Measurements from ENCODE around the gene SLC30A10. TPM values are rescaled to one million over a fixed set of nuclear protein-coding genes. Genes with fewer than 3 reads are reported as not detected.
"Not testable (repeated sequence)": the region's sequence is repeated elsewhere in the genome, so short reads cannot be mapped to it uniquely, and the experiment has no call there.

Gene SLC30A10
- total RNA-seq, 1 donor from 2014 or later = 0.25 TPM

GRCh38 chr1:219900201-219900600 is 28.2 kb downstream of the SLC30A10 start:
- Histone ChIP-seq H3K27me3 (no peaks in the 10 kb centered on the region), H3K27ac (no peak overlapping the region), H3K4me3 (no peak overlapping the region), H3K9me3 (no peaks in the 10 kb centered on the region), H3K4me1 (no peaks in the 10 kb centered on the region), H3K36me3 (no peaks in the 10 kb centered on the region)
- intact Hi-C loops (cut with DNase I) = no loop called here
- TF ChIP-seq CTCF (IDR thresholded peaks at IDR 0.05) = no peak
- no peak for TF ChIP-seq POLR2AphosphoS5 (IDR thresholded peaks at IDR 0.05; ENCODE audit: insufficient read depth in 1 of 2, low read depth in 1 of 2)
- TF ChIP-seq POLR2A (IDR thresholded peaks at IDR 0.05) = no peak
- DNase-seq (ENCODE audit: extremely low spot score in 2 of 2) = no peak

GRCh38 chr1:219898375-219898774 is 30.0 kb downstream of the SLC30A10 start:
- H3K4me3 ChIP-seq = no peak overlapping the region
- H3K9me3 ChIP-seq = no peaks in the 10 kb centered on the region
- H3K27ac ChIP-seq = no peak overlapping the region
- H3K27me3 ChIP-seq = no peaks in the 10 kb centered on the region
- intact Hi-C loops (cut with DNase I) = no loop called here
- TF ChIP-seq CTCF (IDR thresholded peaks at IDR 0.05) = no peak
- no peak for TF ChIP-seq POLR2A (IDR thresholded peaks at IDR 0.05)
- TF ChIP-seq POLR2AphosphoS5 (IDR thresholded peaks at IDR 0.05; ENCODE audit: insufficient read depth in 1 of 2, low read depth in 1 of 2) = no peak
- no peak for DNase-seq (ENCODE audit: extremely low spot score in 2 of 2)
- no peaks in the 10 kb centered on the region for H3K36me3 ChIP-seq
- H3K4me1 ChIP-seq = no peaks in the 10 kb centered on the region

GRCh38 chr1:219897914-219898313 is 30.4 kb downstream of the SLC30A10 start:
- TF ChIP-seq CTCF (IDR thresholded peaks at IDR 0.05) = no peak
- no peak for TF ChIP-seq POLR2AphosphoS5 (IDR thresholded peaks at IDR 0.05; ENCODE audit: insufficient read depth in 1 of 2, low read depth in 1 of 2)
- TF ChIP-seq POLR2A (IDR thresholded peaks at IDR 0.05) = no peak
- no peak overlapping the region for H3K27ac ChIP-seq
- no peaks in the 10 kb centered on the region for H3K4me1 ChIP-seq
- no peaks in the 10 kb centered on the region for H3K36me3 ChIP-seq
- intact Hi-C loops (cut with DNase I) = no loop called here
- DNase-seq (ENCODE audit: extremely low spot score in 2 of 2) = no peak
- H3K4me3 ChIP-seq = no peak overlapping the region
- no peaks in the 10 kb centered on the region for H3K27me3 ChIP-seq
- H3K9me3 ChIP-seq = no peaks in the 10 kb centered on the region

- H3K9me3 ChIP-seq; H3K27me3 ChIP-seq; H3K4me1 ChIP-seq; DNase-seq (ENCODE audit: extremely low spot score in 2 of 2); H3K4me3 ChIP-seq; intact Hi-C loops (cut with DNase I); H3K27ac ChIP-seq; H3K36me3 ChIP-seq: not testable (repeated sequence)
Measured at GRCh38 chr1:219892271-219892670, 36.1 kb downstream of the SLC30A10 start.

- H3K36me3 ChIP-seq; H3K4me3 ChIP-seq; intact Hi-C loops (cut with DNase I); DNase-seq (ENCODE audit: extremely low spot score in 2 of 2); H3K27me3 ChIP-seq; H3K4me1 ChIP-seq; H3K9me3 ChIP-seq; H3K27ac ChIP-seq: not testable (repeated sequence)
Measured at GRCh38 chr1:219891846-219892245, 36.5 kb downstream of the SLC30A10 start.

GRCh38 chr1:219888667-219889066 is 39.7 kb downstream of the SLC30A10 start:
- H3K4me3 ChIP-seq; H3K9me3 ChIP-seq; H3K27me3 ChIP-seq; H3K4me1 ChIP-seq; intact Hi-C loops (cut with DNase I); H3K27ac ChIP-seq; H3K36me3 ChIP-seq; DNase-seq (ENCODE audit: extremely low spot score in 2 of 2): not testable (repeated sequence)

- Histone ChIP-seq H3K36me3 (no peaks in the 10 kb centered on the region), H3K27ac (no peak overlapping the region), H3K4me3 (no peak overlapping the region), H3K27me3 (no peaks in the 10 kb centered on the region), H3K9me3 (no peaks in the 10 kb centered on the region), H3K4me1 (no peaks in the 10 kb centered on the region)
- intact Hi-C loops (cut with DNase I) = no loop called here
- no peak for DNase-seq (ENCODE audit: extremely low spot score in 2 of 2)
- TF ChIP-seq POLR2A (IDR thresholded peaks at IDR 0.05) (no peak), POLR2AphosphoS5 (IDR thresholded peaks at IDR 0.05; ENCODE audit: insufficient read depth in 1 of 2, low read depth in 1 of 2) (no peak), CTCF (IDR thresholded peaks at IDR 0.05) (no peak)
Measured at GRCh38 chr1:219885680-219886079, 42.7 kb downstream of the SLC30A10 start.
